NCI-H748 treated with DMSO at 0.1 percent for 48 hours (cell line): ENCODE measurements around the gene ESRRB.

Experiments used
- DNase-seq: peaks from one replicate; lab custom pipeline; 2025; lab: John Stamatoyannopoulos, UW

ESRRB gene

DNA sequence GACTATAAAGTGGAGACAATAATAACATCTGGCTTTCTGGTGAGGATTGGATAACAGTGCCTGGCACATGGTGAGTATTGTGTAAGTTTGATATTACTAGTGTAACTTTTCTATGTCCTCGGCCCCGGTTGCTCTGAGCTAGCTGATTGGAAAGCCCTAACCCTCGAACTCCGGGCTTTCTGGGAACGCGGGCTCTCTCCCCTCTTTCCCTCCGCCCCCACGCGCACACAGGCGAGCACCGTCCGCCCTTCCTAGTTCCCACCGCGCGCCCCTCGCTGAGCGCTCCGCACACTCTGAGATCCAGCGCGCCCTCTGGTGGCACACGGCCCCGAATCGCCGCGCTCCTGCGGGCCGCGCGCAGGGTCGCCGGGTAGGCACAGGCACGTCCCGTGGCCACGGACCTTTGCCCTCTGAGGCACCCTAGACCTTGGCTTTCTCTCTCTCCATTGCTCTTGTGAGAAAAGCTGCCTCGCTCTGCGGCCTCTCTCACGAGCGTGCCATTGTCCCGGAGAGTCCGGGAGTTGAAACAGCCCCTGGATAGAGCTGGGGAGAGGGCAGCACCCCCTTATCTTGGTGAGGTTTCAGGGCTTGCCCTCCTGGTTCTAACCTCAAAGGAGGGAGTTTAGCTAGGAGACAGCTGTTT, 23.2 kb upstream of the ESRRB start:
- DNase-seq = peak; percentile 53

DNA sequence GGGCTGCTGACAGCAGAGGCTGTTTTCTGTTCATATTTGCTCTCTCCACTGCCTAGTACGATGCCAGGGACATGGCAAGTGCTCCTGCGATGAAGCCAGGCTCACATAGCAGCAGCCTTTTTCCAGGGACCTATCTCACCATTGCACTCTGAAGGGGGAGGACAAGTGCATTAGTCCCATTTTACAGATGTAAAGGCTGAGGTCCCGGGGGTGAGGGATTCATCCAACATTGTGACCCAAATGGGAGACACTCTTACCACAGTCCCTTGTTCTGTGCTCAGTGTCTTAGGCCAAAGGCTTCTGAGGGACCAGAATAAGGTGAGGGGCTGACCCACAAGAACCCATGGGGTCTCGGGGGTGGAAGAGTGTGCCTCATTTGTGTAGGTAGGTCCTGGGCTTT, 21.6 kb upstream of the ESRRB start:
- no peak for DNase-seq

DNA sequence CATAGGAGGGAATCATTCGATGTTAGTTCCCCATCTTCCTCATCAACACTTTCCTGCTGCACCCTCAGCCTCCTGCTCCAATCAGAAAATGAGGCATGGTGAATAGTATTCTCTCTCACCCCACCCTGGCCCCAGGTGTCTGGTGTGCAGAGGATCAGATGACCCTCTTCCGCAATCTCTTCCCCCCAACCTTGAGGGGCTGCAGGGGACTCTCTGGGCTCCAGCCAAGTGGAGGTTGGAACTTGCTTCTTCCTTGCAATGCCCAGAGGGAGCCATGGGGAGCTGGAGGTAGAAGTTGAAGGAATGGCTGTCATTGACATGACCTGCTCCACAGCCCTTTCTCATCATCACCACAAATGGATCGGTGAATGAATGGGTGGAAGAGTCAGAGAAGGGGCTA, 20.2 kb upstream of the ESRRB start:
- no peak for DNase-seq

DNA sequence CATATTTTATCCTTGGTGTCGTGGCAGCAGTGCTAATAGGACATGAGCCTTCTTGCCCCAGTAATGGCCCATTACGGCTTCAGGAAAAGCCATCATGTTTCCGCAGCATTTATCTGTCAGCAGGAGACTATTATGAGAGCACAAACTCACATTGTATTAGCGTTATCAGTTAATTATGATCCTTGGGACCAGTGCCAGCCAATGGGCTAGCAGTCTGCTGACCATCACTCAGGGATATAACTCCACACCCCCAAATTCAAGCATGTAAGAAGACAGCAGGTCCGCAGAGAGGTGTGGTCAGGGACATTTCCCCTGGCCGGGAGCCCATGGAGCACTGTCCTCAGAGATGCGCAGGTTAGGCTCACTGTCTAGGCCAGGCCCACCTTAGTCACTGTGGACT, 4.9 kb upstream of the ESRRB start:
- peak; percentile 79 for DNase-seq

DNA sequence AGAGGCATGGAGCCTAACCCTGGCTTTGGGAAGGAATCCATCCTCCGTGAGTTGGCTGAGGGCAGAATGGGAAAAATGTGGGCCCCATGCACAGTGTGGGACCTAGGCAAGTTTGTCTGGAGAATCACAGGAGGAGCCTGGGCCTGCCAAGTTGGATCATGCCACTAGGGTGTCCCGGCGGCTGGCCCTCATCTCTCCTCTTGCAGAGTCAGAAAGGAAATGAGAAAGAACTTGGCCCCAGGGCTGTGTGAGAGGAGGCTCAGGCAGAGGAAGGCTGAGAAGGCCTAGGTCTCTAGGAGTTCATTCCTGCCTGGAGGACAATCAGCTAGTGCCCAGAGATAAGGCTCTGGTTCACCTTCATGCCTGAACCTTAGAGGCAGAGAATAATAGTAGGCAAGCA, 2.5 kb upstream of the ESRRB start:
- no peak for DNase-seq

DNA sequence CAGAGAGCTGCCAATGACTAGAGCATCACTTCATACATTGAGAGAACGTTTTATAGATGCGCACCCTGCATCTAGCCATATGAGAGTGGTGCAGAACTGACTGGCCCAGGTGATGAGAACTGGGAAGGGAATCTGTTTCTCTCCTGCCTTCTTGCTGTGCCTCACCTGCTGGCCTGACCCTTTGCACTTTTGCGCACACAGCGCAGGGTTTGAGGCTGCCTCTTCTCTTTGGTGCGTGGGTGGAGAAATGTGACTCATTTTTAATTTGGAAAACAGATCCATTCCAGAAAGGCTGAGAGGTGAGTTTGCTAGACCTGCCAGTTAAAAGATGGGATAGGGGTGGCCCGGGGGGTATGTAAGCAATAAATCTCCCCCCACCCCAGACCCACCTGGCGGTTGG, 453 bp upstream of the ESRRB start:
- DNase-seq = peak; percentile 23

DNA sequence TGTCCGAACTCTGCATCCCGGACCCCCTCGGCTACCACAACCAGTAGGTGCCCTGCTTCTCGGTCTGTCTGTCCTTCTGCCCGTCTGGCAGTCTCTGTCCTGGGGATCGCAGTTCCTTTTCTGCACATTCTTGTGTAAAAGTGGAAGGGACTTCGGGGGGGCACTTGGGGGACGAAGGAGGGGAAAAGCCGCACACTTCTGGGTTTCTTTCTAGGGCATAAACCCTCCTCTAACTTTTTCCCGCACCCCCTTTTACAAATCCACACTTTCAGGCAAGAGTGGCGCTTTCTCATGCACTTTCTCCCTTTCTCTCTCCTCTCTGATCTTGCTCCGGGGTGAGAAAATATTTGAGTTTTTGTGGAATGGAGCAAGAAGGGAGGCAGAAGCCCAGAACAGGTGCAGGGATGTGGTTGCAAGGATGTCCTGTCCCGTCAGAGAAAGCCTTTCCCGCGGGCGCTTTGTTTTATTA, 506 bp downstream of the ESRRB start:
- DNase-seq = no peak

DNA sequence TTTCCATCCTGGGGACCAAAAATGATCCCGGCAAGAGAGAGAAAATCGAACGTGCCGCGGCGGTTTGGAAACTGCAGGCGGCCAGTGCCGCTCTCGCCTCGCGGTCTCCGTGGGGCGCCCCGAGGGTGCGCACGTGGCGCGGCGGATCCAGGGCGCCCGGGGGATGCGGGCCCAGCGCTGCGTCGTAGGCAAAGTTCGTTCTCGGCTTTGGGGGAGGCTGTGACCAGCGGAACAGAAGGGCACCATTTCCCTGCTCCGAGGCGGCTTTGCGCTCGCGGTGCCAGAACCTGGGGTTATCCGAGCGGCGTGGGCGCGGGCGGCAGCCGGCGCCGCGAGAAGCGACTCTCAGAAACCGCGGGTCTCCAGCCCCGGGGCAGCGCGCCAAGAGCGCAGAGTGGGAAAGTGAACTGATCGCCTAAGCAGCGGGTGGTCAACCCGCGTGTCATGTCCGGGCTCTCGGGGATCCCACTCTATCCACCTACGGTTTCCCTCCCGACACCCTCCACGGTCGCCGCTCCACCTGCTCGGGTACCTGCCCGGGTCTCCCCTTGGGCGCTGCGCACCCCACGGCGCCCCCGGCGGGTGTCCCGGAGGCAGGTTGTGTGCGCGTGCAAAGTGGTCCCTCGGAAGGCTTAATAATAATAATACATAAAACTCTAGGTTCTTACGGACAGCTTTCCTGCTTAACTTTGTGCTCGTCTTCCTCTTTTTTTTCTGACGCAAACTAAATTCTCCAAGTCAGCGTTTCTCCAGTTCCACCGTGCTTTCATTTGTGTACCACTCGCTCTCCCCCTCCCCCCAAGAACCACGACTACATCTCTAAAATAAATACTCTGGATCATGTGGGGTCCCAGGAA, 1.2 kb downstream of the ESRRB start:
- no peak for DNase-seq

DNA sequence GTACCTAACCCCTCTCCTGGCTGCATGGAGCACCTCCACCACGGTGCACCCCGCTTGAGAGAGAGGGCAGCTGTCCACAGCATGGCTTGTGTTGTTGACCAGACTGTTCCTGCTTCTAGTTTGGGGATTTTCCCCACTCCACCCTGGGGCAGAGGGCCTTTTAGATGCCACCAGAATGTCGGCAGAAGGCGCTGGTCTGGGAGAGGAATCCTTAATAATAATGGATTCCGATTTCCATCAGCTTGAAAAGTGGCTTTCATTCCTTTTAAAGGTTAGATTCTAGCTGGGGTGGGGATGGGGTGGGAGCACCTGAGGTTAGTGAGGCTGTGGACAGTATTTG, 1.8 kb downstream of the ESRRB start:
- no peak for DNase-seq

DNA sequence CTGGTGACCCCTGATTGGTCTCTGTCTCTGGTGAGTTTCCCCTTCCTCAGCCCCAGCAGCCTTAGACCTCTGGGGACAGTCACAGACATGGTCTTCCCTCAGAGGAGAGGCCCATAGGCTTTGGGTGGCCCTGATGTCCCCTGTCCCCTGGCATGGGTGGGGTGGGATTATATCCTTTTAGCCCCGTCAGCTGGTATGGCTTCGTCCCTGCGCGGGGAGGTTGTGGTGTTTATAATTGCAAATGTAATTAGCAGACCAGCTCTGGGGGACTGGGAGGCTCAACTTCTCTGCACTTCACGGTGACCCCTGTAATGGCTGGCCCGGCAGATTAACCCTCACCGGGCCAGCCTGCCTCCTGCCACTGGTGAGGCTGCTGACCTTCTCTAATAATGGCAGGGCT, 5.1 kb downstream of the ESRRB start:
- DNase-seq = no peak

DNA sequence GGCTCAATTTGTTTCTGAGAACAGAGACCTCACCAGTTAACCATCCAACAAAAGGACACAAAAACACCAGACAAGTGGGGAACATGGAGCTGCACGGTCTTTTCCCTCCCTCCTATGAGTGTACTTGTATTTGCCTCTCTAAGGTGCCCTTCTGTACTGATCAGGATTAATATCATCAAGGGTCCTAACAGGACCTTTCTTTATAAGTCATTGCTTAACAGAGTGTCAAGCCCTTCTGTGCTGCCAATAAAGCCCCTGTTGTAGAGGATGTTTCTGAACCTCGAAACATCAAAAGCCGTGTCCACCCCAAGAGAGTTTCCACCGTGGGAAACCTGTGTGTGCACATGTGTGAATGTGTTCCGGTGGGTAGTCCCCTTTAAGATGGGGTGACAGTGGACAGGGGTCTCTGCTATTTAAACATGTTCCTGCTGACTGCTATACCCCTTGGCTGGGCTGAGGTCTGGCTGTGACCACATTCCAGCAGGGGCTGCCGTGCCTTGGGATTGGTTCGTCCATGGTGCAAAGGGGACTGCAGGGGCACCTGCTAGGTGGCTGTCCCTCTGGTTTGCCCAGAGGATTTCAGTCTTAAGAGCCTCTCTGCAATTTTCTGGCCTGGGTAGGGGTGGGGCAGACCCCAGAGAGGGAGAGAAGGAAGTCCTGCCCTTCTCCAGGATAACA, 6.0 kb downstream of the ESRRB start:
- no peak for DNase-seq

DNA sequence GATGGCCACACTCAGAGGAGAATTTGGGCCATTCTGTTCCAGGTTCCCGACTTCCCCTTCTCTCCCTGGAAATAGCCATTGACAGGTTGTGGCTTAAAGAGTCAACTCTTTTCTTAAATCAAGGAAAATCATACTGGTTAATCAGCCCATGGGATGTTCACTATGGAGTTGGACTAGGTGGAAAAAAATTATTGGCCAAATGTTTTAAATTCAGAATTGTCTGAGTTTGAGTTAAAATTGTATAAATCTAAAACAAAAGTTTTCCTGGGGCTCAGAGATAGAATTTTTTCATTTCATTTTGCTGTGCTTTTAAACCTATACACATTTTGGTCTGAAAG, 6.5 kb downstream of the ESRRB start:
- no peak for DNase-seq

DNA sequence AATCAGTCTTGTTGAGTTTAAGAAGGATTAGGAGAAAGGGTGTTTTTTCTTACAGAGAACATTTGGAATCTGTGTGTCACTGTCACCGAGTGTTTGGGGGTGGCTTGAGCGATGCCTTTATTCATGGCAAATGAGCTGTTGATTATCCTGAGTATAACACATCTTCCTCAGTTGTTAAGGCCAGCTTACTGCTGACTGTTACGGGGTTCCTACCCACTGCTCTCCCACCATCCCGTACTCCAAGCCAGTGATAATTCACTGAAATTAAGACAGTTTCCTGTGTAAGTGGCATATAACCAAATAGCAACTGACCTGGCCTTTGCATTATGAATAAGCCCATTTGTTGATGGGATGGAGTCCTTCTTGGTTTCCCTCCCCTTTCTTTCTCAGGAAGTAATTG, 9.5 kb downstream of the ESRRB start:
- DNase-seq = no peak

DNA sequence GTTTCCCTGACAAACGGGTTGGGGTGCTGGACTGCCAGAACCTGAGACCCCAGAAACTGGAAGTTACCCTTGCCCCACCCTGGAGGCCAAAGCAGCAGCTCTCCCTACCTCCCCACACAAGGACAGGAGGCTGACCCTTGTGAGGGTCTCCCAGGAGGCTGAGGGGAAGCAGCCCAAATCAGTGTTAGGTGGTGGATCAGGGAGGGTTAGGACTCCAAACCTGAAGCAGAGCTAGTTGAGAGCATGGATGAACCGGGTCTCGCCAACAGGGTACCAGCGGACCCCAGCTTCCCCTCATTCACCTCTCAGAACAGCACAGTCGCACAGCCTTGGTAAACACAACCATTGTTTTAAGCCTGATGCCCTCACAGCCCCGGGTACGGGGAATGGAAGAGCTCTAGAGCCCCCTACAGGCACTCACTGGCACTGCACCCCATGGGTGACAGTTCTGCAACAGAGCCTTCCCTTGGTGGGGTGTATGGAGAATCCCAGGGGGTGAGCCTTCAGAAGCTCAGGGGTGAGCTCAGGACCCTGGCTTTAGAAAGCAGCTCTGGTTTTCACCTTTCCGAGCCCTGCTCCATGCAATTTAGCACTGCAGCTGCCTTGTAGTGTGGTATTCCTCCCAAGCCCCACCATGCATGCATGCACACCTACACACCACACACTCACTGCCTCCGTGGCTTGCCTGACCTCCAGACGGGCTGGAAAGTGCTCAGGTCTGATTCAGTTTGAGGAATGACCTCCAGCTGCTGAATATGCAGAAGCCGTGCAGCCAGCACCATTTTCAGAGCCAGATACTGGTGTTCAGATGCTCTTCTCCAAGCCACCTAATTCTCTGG, 11.2 kb downstream of the ESRRB start:
- peak; percentile 57 for DNase-seq

DNA sequence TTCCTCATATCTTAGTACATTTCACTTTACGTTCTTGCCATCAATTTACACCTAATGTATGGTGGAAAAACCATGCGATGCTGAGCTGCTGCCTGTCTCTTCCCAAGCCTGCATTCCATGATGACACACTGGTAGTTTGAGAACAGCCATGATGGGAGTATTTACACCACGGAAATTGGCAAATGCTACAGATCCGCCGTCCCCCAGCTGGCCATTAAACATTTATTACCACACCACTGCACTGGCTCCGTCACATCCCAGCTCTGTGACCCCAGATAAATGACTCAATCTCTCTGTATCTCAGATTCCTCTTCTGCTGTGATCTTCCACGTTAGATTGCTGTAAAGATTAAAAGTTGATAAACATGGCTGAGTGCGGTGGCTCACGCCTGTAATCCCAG, 13.9 kb downstream of the ESRRB start:
- no peak for DNase-seq

DNA sequence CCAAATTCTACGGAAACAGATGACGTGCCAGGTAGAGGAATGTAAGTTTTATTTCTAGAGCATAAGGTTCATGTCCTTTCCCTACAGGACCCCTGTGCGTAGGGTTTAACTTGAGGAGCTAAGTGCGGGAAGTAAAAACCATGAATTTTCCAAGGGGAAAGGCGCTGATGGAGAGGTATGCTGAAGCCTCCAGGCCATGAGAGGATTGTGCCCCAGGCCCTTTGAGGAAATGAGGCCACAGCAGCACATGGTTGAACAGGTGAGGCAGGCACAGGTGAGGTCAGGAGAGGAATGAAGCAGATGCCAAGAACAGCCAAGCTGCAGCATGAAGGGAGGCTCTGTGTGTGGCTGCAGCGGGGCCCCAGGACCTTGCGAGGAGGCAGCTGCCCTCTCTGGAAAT, 14.7 kb downstream of the ESRRB start:
- DNase-seq = no peak

DNA sequence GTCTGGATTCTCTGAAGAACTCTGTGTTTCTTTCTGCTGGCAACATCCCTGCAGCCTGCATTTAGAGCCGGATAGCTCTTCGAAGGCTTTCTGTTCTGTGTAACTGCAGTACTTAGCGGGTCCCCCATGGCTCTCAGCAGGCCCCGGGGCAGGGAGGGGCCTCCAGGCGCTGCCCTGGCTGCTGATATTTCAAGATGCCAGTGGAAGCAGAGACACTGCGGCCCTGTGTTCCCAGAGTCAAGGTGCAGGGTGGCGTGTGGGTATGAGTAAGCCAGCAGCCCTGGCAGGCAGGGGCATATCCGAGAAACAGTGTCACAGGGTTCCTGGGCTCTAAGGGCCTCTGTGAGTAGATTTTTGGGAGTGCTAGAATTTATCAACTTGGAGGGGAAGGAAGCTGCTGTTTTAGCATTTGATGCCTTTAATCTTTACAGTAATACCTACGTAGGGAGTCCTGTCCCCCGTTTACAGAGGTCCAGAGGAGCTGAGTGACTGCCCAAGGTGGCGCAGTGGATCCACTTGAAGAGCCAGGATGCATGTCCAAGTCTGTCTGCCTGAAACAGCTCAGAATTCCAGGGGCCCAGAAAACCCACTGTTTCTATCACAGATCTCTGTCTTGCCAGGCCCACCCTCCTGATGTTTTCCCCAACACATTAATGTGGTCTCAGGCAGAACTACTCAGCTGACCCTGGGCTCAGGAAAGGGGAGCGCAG, 16.2 kb downstream of the ESRRB start:
- no peak for DNase-seq

DNA sequence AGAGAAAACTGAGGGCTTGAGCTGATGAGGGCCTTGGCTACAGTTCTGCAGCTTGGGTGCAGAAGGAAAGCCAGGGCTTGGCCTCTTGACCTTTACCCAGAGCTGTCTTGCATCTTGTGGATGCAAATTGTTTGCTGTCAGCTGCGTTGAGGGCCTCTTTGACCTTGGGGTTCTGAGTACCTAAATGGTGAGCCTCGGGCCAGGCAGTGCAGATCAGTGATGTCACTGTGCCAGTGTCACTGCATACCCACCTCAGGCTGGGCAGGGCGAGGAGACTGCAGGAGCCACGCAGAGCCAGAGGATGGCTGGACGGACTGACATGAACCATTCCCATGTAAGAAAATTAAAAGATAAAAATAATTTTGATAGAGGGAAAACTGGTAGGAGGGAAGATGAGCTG, 18.6 kb downstream of the ESRRB start:
- no peak for DNase-seq

DNA sequence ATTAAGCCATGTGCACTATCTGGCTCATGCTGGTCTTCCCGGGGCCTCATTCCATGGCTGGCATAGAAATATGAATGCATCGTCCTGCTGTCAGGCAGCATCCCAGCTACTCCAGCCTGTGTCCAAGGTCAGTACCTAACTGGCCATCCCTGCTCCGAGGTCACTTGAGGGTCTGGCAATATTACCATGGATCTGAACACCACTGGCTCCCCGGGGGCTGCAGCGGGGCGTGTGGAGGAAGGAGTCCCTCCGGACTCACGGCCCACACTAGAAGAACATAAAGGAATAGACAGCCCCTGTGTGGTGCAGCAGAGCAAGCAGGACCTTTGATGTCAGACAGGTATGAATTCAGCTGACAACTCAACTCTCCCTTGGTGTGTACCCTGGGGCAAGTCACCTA, 19.2 kb downstream of the ESRRB start:
- no peak for DNase-seq

DNA sequence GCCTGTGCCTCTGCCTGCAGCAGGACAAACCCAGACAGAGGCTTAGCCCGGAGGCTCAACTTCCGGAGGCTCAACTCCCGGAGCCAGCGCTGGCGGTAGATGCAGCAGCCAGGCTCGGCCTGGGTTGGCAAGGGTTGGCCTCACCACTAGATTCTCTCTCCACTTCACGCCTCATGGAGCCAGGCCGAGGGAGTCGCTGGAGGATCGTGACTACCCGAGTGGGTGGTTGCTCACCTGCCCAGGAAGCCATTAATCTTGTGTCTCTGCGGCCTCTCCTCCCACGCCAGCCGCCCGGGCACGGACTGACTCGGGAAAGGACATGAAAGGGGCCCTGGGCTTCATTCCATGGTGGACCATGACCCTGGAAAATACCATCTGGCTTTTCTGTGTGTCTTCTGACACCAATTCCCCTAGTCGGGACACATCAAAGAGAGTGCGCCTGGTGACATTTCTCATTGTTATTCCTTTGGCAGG, 20.8 kb downstream of the ESRRB start:
- no peak for DNase-seq

DNA sequence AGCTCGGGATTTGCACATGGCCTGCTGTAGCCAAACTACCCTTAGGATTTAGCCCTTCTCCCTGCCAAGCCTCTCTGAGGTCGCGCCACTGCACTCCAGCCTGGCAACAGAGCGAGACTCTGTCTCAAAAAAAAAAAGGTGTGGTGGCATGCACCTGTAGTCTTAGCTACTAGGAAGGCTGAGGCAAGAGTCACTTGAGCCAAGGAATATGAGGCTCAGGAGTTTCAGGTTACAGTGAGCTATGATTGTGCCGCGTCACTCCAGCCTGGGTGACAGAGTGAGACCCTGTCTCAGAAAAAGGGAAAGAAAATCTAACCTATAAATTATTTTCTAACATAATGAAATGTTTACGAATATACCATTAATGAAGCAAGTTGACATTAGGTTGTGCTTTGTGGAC, 29.7 kb downstream of the ESRRB start:
- DNase-seq = no peak
